GM23338 (cell line): ENCODE measurements around the gene CISD1. TPM values are rescaled to one million over a fixed set of nuclear protein-coding genes. Genes with fewer than 3 reads are reported as not detected.

Experiments
- ATAC-seq: fragments of 200-7000 bp; cut with Tn5 transposase; 3 replicates; pipeline ENCODE4 v1.9.1; 2020
- DNase-seq: peaks from one replicate; pipeline ENCODE4 v3.0.0-alpha.2; 2015; ENCODE audit warnings: low spot score
- H2AFZ ChIP-seq: fragments of 200-600 bp; sonication (generic); 2 replicates; pipeline ENCODE4 v1.8.0; 2016; ENCODE audit warnings: antibody characterized with exemption, mild to moderate bottlenecking, moderate library complexity
- H3F3A ChIP-seq: fragments of 200-600 bp; sonication (generic); replicated peaks from 2 replicates; pipeline ENCODE4 v1.8.0; 2017; ENCODE audit warnings: antibody characterized with exemption, mixed run types, low read depth
- H3K27ac ChIP-seq: fragments of 200-600 bp; sonication (generic); 2 replicates; pipeline ENCODE4 v1.6.1; 2016; ENCODE audit warnings: low read depth
- H3K27me3 ChIP-seq: fragments of 200-600 bp; sonication (generic); 2 replicates; pipeline ENCODE4 v1.8.0; 2016; ENCODE audit warnings: mild to moderate bottlenecking, mixed run types, moderate library complexity; ENCODE audit not compliant: insufficient read depth
- H3K36me3 ChIP-seq: fragments of 200-600 bp; sonication (generic); 2 replicates; pipeline ENCODE4 v1.8.0; 2016; ENCODE audit warnings: mild to moderate bottlenecking; ENCODE audit not compliant: insufficient read depth
- H3K4me1 ChIP-seq: fragments of 200-600 bp; sonication (generic); 2 replicates; pipeline ENCODE4 v1.8.0; 2016; ENCODE audit warnings: mild to moderate bottlenecking, moderate library complexity; ENCODE audit not compliant: insufficient read depth
- H3K4me2 ChIP-seq: fragments of 200-600 bp; sonication (generic); 2 replicates; pipeline ENCODE4 v1.7.1; 2017; ENCODE audit warnings: mixed run types
- H3K4me3 ChIP-seq: fragments of 200-600 bp; sonication (generic); 2 replicates; pipeline ENCODE4 v1.6.1; 2016; ENCODE audit warnings: mixed run types
- H3K79me2 ChIP-seq: fragments of 200-600 bp; sonication (generic); replicated peaks from 2 replicates; pipeline ENCODE4 v1.8.0; 2017; ENCODE audit warnings: mild to moderate bottlenecking; ENCODE audit not compliant: insufficient read depth
- H3K9me2 ChIP-seq: fragments of 200-600 bp; sonication (generic); 2 replicates; pipeline ENCODE4 v1.8.0; 2017; ENCODE audit not compliant: insufficient read depth
- H4K20me1 ChIP-seq: fragments of 200-600 bp; sonication (generic); replicated peaks from 2 replicates; pipeline ENCODE4 v1.8.0; 2017; ENCODE audit warnings: mild to moderate bottlenecking; ENCODE audit not compliant: insufficient read depth
- H3K27ac Mint-ChIP-seq: 2 replicates; pipeline ENCODE4 v1.8.0; 2020; ENCODE audit warnings: inconsistent platforms, mild to moderate bottlenecking, moderate library complexity, mixed read lengths
- H3K27me3 Mint-ChIP-seq: 3 replicates; pipeline ENCODE4 v1.8.0; 2022; ENCODE audit warnings: low read depth, mild to moderate bottlenecking, moderate library complexity, mixed read lengths, inconsistent platforms; ENCODE audit not compliant: insufficient read depth, poor library complexity
- H3K36me3 Mint-ChIP-seq: 3 replicates; pipeline ENCODE4 v1.8.0; 2021; ENCODE audit warnings: low read depth, mild to moderate bottlenecking, inconsistent platforms, moderate library complexity, mixed read lengths
- H3K4me1 Mint-ChIP-seq: 3 replicates; pipeline ENCODE4 v1.8.0; 2020; ENCODE audit warnings: mild to moderate bottlenecking, inconsistent platforms, mixed read lengths
- H3K4me3 Mint-ChIP-seq: 3 replicates; pipeline ENCODE4 v1.8.0; 2021; ENCODE audit warnings: moderate library complexity, mild to moderate bottlenecking, inconsistent platforms, mixed read lengths
- H3K9me3 Mint-ChIP-seq: 3 replicates; pipeline ENCODE4 v1.8.0; 2020; ENCODE audit warnings: moderate library complexity, mild to moderate bottlenecking, inconsistent platforms, mixed read lengths
- CREB1 ChIP-seq: fragments of 250-450 bp; sonication (Bioruptor Pico); IDR thresholded peaks from 2 replicates; pipeline ENCODE4 v1.5.0; 2020; ENCODE audit warnings: low read depth, mild to moderate bottlenecking, moderate library complexity
- EZH2 ChIP-seq: fragments of 200-600 bp; sonication (generic); IDR thresholded peaks from one replicate; pipeline ENCODE4 v1.8.0; 2017; ENCODE audit warnings: antibody characterized with exemption, mild to moderate bottlenecking, low read depth; ENCODE audit not compliant: unreplicated experiment
- JUNB ChIP-seq: IDR thresholded peaks from one replicate; pipeline ENCODE4 v1.6.1; 2016; ENCODE audit warnings: antibody characterized with exemption; ENCODE audit not compliant: unreplicated experiment
- POLR2AphosphoS5 ChIP-seq: IDR thresholded peaks from 2 replicates; pipeline ENCODE4 v1.6.1; 2016; ENCODE audit warnings: antibody characterized with exemption, low read depth
- polyA plus RNA-seq: library from polyadenylated mRNA; unstranded; fragments of >200 nt; fragmentation: Nextera tagmentation; extraction: Ambion mirVana; gene quantifications from 2 replicates; pipeline ENCODE4 v1.2.1, GENCODE V29; 2016
- total RNA-seq: library from RNA; depleted of rRNA; stranded (reverse); fragments of >200 nt; shearing (Covaris generic); gene quantifications from 2 replicates; pipeline ENCODE4 v1.2.3, GENCODE V29; 2014
- TF ChIP-seq, protein P1 (sequence below): IDR thresholded peaks from 2 replicates; pipeline ENCODE4 v1.6.1; 2016; ENCODE audit warnings: antibody characterized with exemption
- TF ChIP-seq, protein P2 (sequence below): IDR thresholded peaks from one replicate; pipeline ENCODE4 v1.6.1; 2018; ENCODE audit warnings: antibody characterized with exemption; ENCODE audit not compliant: unreplicated experiment

The CISD1 gene
- total and polyA plus RNA-seq, 2 experiments from 2014 or later = 19.9 to 99.9 TPM

DNA sequence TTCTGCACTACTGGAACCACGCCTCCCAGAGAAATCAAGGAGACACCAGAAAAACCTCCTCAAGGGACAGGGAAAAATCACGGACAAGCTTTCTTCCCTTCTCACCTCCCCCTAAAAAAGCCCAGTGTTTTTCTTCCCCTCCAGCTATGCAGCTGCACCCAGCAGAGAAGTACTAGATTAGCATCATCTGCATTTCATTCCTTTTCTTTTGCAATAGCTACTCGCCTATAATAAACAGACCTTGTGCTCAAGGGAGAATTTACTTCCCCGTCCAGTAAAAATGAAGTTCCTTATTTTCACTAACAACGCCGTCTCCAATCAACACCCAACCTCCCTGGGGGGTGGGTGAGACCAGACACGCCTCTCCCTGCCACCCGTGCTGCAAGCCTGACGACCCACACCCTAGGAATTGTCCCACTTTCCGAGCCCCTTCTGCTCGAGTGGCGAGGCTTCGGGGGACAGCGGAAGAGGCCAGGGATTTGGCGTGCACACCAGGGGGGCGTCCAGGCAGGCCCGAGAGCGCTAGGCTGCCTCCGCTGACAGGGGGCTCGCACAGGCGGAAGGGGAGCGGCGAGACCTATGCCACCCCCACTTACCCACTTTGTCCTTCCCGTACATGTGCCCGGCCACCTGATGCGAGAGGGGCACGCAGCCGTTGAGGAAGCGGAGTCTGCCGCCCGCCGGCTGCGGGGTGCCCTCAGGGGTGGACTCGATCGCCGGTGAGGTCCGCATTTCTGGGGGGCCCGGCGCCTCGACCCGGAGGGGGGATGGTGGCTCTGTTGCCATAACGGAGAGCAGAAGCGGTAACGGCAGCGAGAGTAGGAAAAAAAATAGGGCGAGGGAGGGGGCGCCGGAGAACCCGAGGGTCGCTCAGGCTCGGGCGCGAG, 1.9 kb upstream of the CISD1 start (continued):
- TF ChIP-seq, protein P1, sequence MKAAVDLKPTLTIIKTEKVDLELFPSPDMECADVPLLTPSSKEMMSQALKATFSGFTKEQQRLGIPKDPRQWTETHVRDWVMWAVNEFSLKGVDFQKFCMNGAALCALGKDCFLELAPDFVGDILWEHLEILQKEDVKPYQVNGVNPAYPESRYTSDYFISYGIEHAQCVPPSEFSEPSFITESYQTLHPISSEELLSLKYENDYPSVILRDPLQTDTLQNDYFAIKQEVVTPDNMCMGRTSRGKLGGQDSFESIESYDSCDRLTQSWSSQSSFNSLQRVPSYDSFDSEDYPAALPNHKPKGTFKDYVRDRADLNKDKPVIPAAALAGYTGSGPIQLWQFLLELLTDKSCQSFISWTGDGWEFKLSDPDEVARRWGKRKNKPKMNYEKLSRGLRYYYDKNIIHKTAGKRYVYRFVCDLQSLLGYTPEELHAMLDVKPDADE = no peak
- TF ChIP-seq, protein P2, sequence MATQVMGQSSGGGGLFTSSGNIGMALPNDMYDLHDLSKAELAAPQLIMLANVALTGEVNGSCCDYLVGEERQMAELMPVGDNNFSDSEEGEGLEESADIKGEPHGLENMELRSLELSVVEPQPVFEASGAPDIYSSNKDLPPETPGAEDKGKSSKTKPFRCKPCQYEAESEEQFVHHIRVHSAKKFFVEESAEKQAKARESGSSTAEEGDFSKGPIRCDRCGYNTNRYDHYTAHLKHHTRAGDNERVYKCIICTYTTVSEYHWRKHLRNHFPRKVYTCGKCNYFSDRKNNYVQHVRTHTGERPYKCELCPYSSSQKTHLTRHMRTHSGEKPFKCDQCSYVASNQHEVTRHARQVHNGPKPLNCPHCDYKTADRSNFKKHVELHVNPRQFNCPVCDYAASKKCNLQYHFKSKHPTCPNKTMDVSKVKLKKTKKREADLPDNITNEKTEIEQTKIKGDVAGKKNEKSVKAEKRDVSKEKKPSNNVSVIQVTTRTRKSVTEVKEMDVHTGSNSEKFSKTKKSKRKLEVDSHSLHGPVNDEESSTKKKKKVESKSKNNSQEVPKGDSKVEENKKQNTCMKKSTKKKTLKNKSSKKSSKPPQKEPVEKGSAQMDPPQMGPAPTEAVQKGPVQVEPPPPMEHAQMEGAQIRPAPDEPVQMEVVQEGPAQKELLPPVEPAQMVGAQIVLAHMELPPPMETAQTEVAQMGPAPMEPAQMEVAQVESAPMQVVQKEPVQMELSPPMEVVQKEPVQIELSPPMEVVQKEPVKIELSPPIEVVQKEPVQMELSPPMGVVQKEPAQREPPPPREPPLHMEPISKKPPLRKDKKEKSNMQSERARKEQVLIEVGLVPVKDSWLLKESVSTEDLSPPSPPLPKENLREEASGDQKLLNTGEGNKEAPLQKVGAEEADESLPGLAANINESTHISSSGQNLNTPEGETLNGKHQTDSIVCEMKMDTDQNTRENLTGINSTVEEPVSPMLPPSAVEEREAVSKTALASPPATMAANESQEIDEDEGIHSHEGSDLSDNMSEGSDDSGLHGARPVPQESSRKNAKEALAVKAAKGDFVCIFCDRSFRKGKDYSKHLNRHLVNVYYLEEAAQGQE = no peak
- TF ChIP-seq JUNB = no peak

DNA sequence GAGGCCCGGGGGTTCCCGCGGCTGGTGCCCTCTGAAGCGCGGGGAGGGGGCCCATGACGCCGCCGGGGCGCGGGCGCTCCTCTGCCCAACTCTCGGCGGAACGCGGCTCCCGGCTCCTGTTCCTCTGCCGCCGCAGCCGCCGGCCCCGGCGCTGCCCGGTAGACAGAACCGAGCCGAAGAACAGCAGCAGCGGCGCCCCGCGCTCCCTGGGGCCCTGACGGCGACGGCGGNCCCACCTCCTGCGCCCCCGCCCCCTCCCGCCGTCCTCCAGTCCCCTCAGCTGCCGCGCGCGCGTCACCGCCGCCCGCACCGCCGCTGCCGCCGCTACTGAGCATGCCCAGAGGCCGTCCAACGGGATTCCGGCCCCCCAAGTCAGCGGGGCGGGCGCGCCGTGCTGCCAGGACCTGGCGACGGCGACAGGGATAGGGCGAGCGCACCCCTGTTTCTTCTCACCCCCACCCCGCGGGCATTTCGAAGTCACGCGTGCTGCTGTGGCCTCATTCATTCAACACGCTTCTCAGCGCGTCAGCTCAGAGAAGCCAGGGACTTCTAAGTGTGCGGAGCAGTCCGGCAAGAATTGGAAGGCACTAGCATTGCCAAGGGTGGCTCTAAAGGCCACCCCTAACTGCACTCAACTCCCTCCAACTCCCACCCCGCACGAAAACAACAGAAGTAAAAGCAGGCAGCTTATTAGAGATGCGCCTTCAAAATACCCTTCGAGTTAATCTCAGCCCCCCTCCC, 1.1 kb upstream of the CISD1 start, which contains the start of gene IPMK:
Gene IPMK, minus strand, starts transcription at position 182 of the 741 bp plus-strand sequence. CDS start 283 bp downstream, outside the sequence.
- H3K9me3 Mint-ChIP-seq = peaks cover 3% of the 10 kb centered on the region; the same call in 2 of the 3 replicates
- H3K36me3 Mint-ChIP-seq = peaks cover 6% of the 10 kb centered on the region; the same call in 1 of the 3 replicates
- peaks cover 32% of the 10 kb centered on the region for H3K4me1 Mint-ChIP-seq
- Histone ChIP-seq H3K27ac (peak within 1 kb of the TSS; percentile 83), H3F3A (no peaks in the 10 kb centered on the region; the same call in 1 of the 2 replicates), H3K36me3 (no peaks in the 10 kb centered on the region), H4K20me1 (no peaks in the 10 kb centered on the region), H3K4me3 (peak within 1 kb of the TSS; percentile 80), H3K79me2 (peaks cover 74% of the 10 kb centered on the region), H3K9me2 (no peaks in the 10 kb centered on the region), H3K4me2 (peak within 1 kb of the TSS; percentile 91), H3K4me1 (peaks cover 32% of the 10 kb centered on the region), H3K27me3 (no peaks in the 10 kb centered on the region), H2AFZ (peak within 1 kb of the TSS; percentile 77)
- H3K4me3 Mint-ChIP-seq = peak within 1 kb of the TSS; percentile 97
- H3K27me3 Mint-ChIP-seq = peaks cover 7% of the 10 kb centered on the region
- DNase-seq = peak; percentile 94
- ATAC-seq = peak; percentile 69
- TF ChIP-seq EZH2 (no peak), CREB1 (CRISPR knock-in tag) (peak; percentile 75; the same call in 1 of the 2 replicates), JUNB (no peak), POLR2AphosphoS5 (peak; percentile 63)
- peak within 1 kb of the TSS; percentile 93 for H3K27ac Mint-ChIP-seq
